Endothelial cell of umbilical vein (primary cell): ENCODE results near the gene RTN4IP1.

Experiments used
- CTCF ChIP-seq, 2 donors: IDR thresholded peaks; 1 replicate in 1 of 2; 2 replicates in 1 of 2; pipeline ENCODE4 v1.5.1; 2011; ENCODE audit warnings: low read length in 2 of 2, mild to moderate bottlenecking in 2 of 2, moderate library complexity in 2 of 2, control low read depth in 1 of 2, inconsistent platforms in 1 of 2, low read depth in 1 of 2; ENCODE audit not compliant: insufficient read depth in 1 of 2; ENCODE audit errors: extremely low read depth in 1 of 2
- EZH2 ChIP-seq: IDR thresholded peaks from 2 replicates; pipeline ENCODE4 v1.6.1; 2012; ENCODE audit warnings: borderline replicate concordance, low read depth, mild to moderate bottlenecking, moderate library complexity, low read length, inconsistent platforms; ENCODE audit not compliant: severe bottlenecking
- GATA2 ChIP-seq: IDR thresholded peaks from 2 replicates; pipeline ENCODE4 v1.7.0; 2011; ENCODE audit warnings: low read depth, mild to moderate bottlenecking, moderate library complexity, mixed read lengths, low read length; ENCODE audit not compliant: insufficient read length, insufficient read depth
- JUN ChIP-seq: IDR thresholded peaks from 2 replicates; pipeline ENCODE4 v1.6.1; 2011; ENCODE audit warnings: borderline replicate concordance, low read depth; ENCODE audit not compliant: insufficient read length, insufficient read depth
- MAX ChIP-seq: IDR thresholded peaks from 2 replicates; pipeline ENCODE4 v1.6.1; 2011; ENCODE audit not compliant: insufficient read depth, insufficient read length
- MYC ChIP-seq: IDR thresholded peaks from one replicate; pipeline ENCODE4 v1.6.1; 2011; ENCODE audit warnings: mild to moderate bottlenecking, low read depth, low read length
- POLR2A ChIP-seq: IDR thresholded peaks from 2 replicates; pipeline ENCODE4 v1.6.1; 2012; ENCODE audit warnings: low read depth, mild to moderate bottlenecking, control low read depth, low read length
- POLR2AphosphoS5 ChIP-seq: IDR thresholded peaks from 2 replicates; pipeline ENCODE4 v1.6.1; 2012; ENCODE audit warnings: low read depth, mild to moderate bottlenecking, control low read depth, low read length, moderate library complexity; ENCODE audit not compliant: insufficient read depth

- TF ChIP-seq CTCF (IDR thresholded peaks at IDR 0.05; ENCODE audit: extremely low read depth in 1 of 2, insufficient read depth in 1 of 2, low read depth in 1 of 2, low read length in 2 of 2): no peak
- TF ChIP-seq POLR2AphosphoS5: no peak
- TF ChIP-seq MAX: no peak
- no peak for TF ChIP-seq POLR2A
- no peak for TF ChIP-seq MYC
- TF ChIP-seq EZH2: no peak
- TF ChIP-seq GATA2: no peak
- TF ChIP-seq JUN: no peak
Measured at GRCh38 chr6:106630366-106630765, 1.1 kb upstream of the RTN4IP1 start.
